H9 (cell line): Measurements from ENCODE around the gene PDZD4. TPM values are rescaled to one million over a fixed set of nuclear protein-coding genes. Genes with fewer than 3 reads are reported as not detected.

ENCODE experiments used
- DNase-seq: peaks from one replicate; pipeline ENCODE4 v3.0.0-alpha.2; 2017
- H2AFZ ChIP-seq: one replicate; pipeline ENCODE4 v1.6.1; 2013; ENCODE audit warnings: mild to moderate bottlenecking, low read length, control low read depth, moderate library complexity
- H2AK5ac ChIP-seq: 2 replicates; pipeline ENCODE4 v1.6.1; 2013; ENCODE audit warnings: low read length, control low read depth, mixed read lengths; ENCODE audit not compliant: insufficient read length
- H2BK120ac ChIP-seq: one replicate; pipeline ENCODE4 v1.6.1; 2013; ENCODE audit warnings: low read depth, mild to moderate bottlenecking, low read length, control low read depth, inconsistent platforms; ENCODE audit not compliant: poor library complexity, severe bottlenecking
- H2BK12ac ChIP-seq: 2 replicates; pipeline ENCODE4 v1.6.1; 2013; ENCODE audit warnings: low read length, control low read depth, mixed read lengths, low read depth; ENCODE audit not compliant: insufficient read length
- H2BK15ac ChIP-seq: 2 replicates; pipeline ENCODE4 v1.6.1; 2013; ENCODE audit warnings: low read depth, low read length, control low read depth
- H2BK20ac ChIP-seq: one replicate; pipeline ENCODE4 v1.6.1; 2013; ENCODE audit warnings: low read depth, mild to moderate bottlenecking, low read length, control low read depth, inconsistent platforms; ENCODE audit not compliant: poor library complexity, severe bottlenecking
- H2BK5ac ChIP-seq: 2 replicates; pipeline ENCODE4 v1.6.1; 2013; ENCODE audit warnings: low read length, control low read depth, mixed read lengths; ENCODE audit not compliant: insufficient read length
- H3K14ac ChIP-seq: 2 replicates; pipeline ENCODE4 v1.6.1; 2013; ENCODE audit warnings: low read length, control low read depth; ENCODE audit not compliant: insufficient read depth
- H3K18ac ChIP-seq: 2 replicates; pipeline ENCODE4 v1.6.1; 2013; ENCODE audit warnings: low read depth, mild to moderate bottlenecking, mixed read lengths, low read length, control low read depth; ENCODE audit not compliant: insufficient read length
- H3K23ac ChIP-seq: 2 replicates; pipeline ENCODE4 v1.6.1; 2013; ENCODE audit warnings: low read length, control low read depth, mixed read lengths, low read depth; ENCODE audit not compliant: insufficient read length
- H3K23me2 ChIP-seq: 2 replicates; pipeline ENCODE4 v1.6.1; 2013; ENCODE audit warnings: low read depth, mild to moderate bottlenecking, mixed read lengths, low read length, control low read depth; ENCODE audit not compliant: insufficient read length, poor library complexity, severe bottlenecking
- H3K27ac ChIP-seq: 2 replicates; pipeline ENCODE4 v1.5.1; 2013; ENCODE audit warnings: low read length, control low read depth, mixed read lengths, low read depth; ENCODE audit not compliant: insufficient read length
- H3K27me3 ChIP-seq: 2 replicates; pipeline ENCODE4 v1.6.1; 2013; ENCODE audit warnings: low read length, control low read depth, inconsistent platforms; ENCODE audit not compliant: insufficient read depth
- H3K4ac ChIP-seq: 2 replicates; pipeline ENCODE4 v1.6.1; 2013; ENCODE audit warnings: low read depth, mild to moderate bottlenecking, control low read depth, inconsistent platforms, low read length, moderate library complexity
- H3K4me1 ChIP-seq: 2 replicates; pipeline ENCODE4 v1.6.1; 2013; ENCODE audit warnings: low read length, control low read depth, inconsistent platforms; ENCODE audit not compliant: insufficient read depth
- H3K4me2 ChIP-seq: 2 replicates; pipeline ENCODE4 v1.6.1; 2013; ENCODE audit warnings: low read length, control low read depth, mixed read lengths; ENCODE audit not compliant: insufficient read length, insufficient read depth
- H3K56ac ChIP-seq: 2 replicates; pipeline ENCODE4 v1.6.1; 2013; ENCODE audit warnings: low read depth, mild to moderate bottlenecking, mixed read lengths, low read length, control low read depth; ENCODE audit not compliant: insufficient read length
- H3K79me1 ChIP-seq: 2 replicates; pipeline ENCODE4 v1.6.1; 2013; ENCODE audit warnings: low read depth, mild to moderate bottlenecking, moderate library complexity, low read length, control low read depth, inconsistent platforms; ENCODE audit not compliant: insufficient read depth, poor library complexity, severe bottlenecking
- H3K79me2 ChIP-seq: 2 replicates; pipeline ENCODE4 v1.6.1; 2013; ENCODE audit warnings: low read length, control low read depth, inconsistent platforms; ENCODE audit not compliant: insufficient read depth
- H3K9ac ChIP-seq: 2 replicates; pipeline ENCODE4 v1.6.1; 2013; ENCODE audit warnings: low read length, control low read depth, mixed read lengths; ENCODE audit not compliant: insufficient read length; ENCODE audit errors: extremely low read depth
- H3K9me3 ChIP-seq: one replicate; pipeline ENCODE4 v1.6.1; 2013; ENCODE audit warnings: low read depth, low read length, inconsistent platforms; ENCODE audit not compliant: control insufficient read depth
- H3T11ph ChIP-seq: one replicate; pipeline ENCODE4 v1.6.1; 2013; ENCODE audit warnings: mild to moderate bottlenecking, low read length, control low read depth, inconsistent platforms
- H4K20me1 ChIP-seq: one replicate; pipeline ENCODE4 v1.6.1; 2013; ENCODE audit not compliant: control insufficient read depth, insufficient read length, insufficient read depth
- H4K5ac ChIP-seq: 2 replicates; pipeline ENCODE4 v1.6.1; 2013; ENCODE audit warnings: low read depth, mild to moderate bottlenecking, mixed read lengths, low read length, control low read depth; ENCODE audit not compliant: insufficient read length
- H4K8ac ChIP-seq: replicated peaks from 2 replicates; pipeline ENCODE4 v1.6.1; 2013; ENCODE audit warnings: low read length, control low read depth, mixed read lengths, low read depth; ENCODE audit not compliant: insufficient read length
- H4K91ac ChIP-seq: 2 replicates; pipeline ENCODE4 v1.6.1; 2013; ENCODE audit warnings: low read depth, mild to moderate bottlenecking, moderate library complexity, mixed read lengths, low read length, control low read depth; ENCODE audit not compliant: insufficient read length
- H3K27ac Mint-ChIP-seq, 3 experiments: 2 replicates in 2 of 3; 3 replicates in 1 of 3; pipeline ENCODE4 v1.8.0; 2020 to 2021; ENCODE audit warnings: mixed read lengths in 3 of 3, mild to moderate bottlenecking in 1 of 3, moderate library complexity in 1 of 3
- H3K27me3 Mint-ChIP-seq: 2 replicates; pipeline ENCODE4 v1.8.0; 2021; ENCODE audit warnings: low read depth, mild to moderate bottlenecking, moderate library complexity, mixed read lengths
- H3K36me3 Mint-ChIP-seq, 3 experiments: 2 replicates in 2 of 3; 3 replicates in 1 of 3; pipeline ENCODE4 v1.8.0; 2020 to 2021; ENCODE audit warnings: low read depth in 3 of 3, mixed read lengths in 3 of 3; ENCODE audit not compliant: insufficient read depth in 1 of 3
- H3K4me1 Mint-ChIP-seq, 2 experiments: 2 replicates each; pipeline ENCODE4 v1.8.0; 2020; ENCODE audit warnings: mixed read lengths in 2 of 2
- H3K4me3 Mint-ChIP-seq, 2 experiments: 2 replicates in 1 of 2; 3 replicates in 1 of 2; pipeline ENCODE4 v1.8.0; 2020 to 2021; ENCODE audit warnings: mild to moderate bottlenecking in 2 of 2, mixed read lengths in 2 of 2, moderate library complexity in 1 of 2
- H3K9me3 Mint-ChIP-seq, 2 experiments: 2 replicates in 1 of 2; 3 replicates in 1 of 2; pipeline ENCODE4 v1.8.0; 2020; ENCODE audit warnings: mild to moderate bottlenecking in 2 of 2, mixed read lengths in 2 of 2, moderate library complexity in 1 of 2
- WGBS: extraction: QIAGEN DNeasy Blood & Tissue Kit; methylation state at CpG from one replicate; pipeline ENCODE4 v1.1.7; 2013; ENCODE audit warnings: missing lambda C conversion rate, low lambda C conversion rate, mixed read lengths; ENCODE audit not compliant: insufficient read length; ENCODE audit errors: extremely low coverage; 5-methylcytosine and 5-hydroxymethylcytosine counted together
- total RNA-seq: library from RNA; stranded (reverse); gene quantifications from 2 replicates; pipeline ENCODE4 v1.2.1, GENCODE V29; 2021
- TF ChIP-seq, protein P1 (sequence below): fragments of 200-600 bp; sonication (generic); conservative IDR thresholded peaks from 3 replicates; pipeline ENCODE4 v1.8.0; 2021; ENCODE audit warnings: antibody characterized with exemption, mild to moderate bottlenecking

PDZD4 gene
- total RNA-seq, 1 experiment from 2014 or later: 110 TPM

DNA sequence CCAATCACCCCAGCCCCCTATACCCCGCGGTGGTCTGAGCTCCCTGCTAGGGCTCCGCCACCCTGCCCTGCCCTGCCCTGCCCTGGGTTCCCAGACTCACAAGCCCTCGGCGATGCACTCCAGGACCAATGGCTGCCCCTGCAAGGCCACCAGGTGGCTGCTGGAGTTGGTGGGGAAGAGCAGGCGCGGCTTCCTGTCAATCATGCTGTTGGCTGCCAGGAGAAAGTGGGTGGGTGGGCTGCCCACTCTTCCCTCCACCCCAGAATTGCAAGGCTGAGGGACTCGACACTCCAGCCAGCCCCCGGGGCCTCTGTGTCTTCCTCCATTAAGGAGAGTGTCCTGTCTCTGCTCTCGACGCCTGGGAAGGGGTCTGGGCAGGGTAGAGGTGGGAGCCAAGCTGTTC is 39.9 kb upstream of the PDZD4 start:
- DNase-seq: no peak
- TF ChIP-seq, protein P1, sequence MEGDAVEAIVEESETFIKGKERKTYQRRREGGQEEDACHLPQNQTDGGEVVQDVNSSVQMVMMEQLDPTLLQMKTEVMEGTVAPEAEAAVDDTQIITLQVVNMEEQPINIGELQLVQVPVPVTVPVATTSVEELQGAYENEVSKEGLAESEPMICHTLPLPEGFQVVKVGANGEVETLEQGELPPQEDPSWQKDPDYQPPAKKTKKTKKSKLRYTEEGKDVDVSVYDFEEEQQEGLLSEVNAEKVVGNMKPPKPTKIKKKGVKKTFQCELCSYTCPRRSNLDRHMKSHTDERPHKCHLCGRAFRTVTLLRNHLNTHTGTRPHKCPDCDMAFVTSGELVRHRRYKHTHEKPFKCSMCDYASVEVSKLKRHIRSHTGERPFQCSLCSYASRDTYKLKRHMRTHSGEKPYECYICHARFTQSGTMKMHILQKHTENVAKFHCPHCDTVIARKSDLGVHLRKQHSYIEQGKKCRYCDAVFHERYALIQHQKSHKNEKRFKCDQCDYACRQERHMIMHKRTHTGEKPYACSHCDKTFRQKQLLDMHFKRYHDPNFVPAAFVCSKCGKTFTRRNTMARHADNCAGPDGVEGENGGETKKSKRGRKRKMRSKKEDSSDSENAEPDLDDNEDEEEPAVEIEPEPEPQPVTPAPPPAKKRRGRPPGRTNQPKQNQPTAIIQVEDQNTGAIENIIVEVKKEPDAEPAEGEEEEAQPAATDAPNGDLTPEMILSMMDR: no peak
- no peak overlapping the region for H4K91ac ChIP-seq
- H3K79me2 ChIP-seq: no peaks in the 10 kb centered on the region
- H4K8ac ChIP-seq: no peak overlapping the region
- no peaks in the 10 kb centered on the region for H3K23me2 ChIP-seq
- no peak overlapping the region for H2BK20ac ChIP-seq
- H3K14ac ChIP-seq: no peak overlapping the region
- no peak overlapping the region for H3K23ac ChIP-seq
- H2BK120ac ChIP-seq: no peak overlapping the region
- no peaks in the 10 kb centered on the region for H3K79me1 ChIP-seq
- H2BK5ac ChIP-seq: no peak overlapping the region
- Mint-ChIP-seq H3K4me3 (no peak overlapping the region; a peak in 1 of 5 replicates), H3K4me1 (peaks cover 2 to 26% of the 10 kb centered on the region in 2 experiments; a peak in 3 of 4 replicates), H3K27me3 (no peaks in the 10 kb centered on the region; the same call in none of the 2 replicates), H3K9me3 (peaks cover 70 to 90% of the 10 kb centered on the region in 2 experiments), H3K27ac (no peak overlapping the region; a peak in 1 of 7 replicates), H3K36me3 (peaks cover 12 to 39% (median 24%) of the 10 kb centered on the region in 3 experiments)
- no peaks in the 10 kb centered on the region for H3K27me3 ChIP-seq
- H3T11ph ChIP-seq: no peak overlapping the region
- no peak overlapping the region for H2AK5ac ChIP-seq
- WGBS: no CpG with 5 or more reads among the region's 11 CpGs
- no peaks in the 10 kb centered on the region for H3K4me1 ChIP-seq
- H2AFZ ChIP-seq: no peak overlapping the region
- H3K4ac ChIP-seq: no peak overlapping the region
- no peak overlapping the region for H3K56ac ChIP-seq
- no peak overlapping the region for H3K4me2 ChIP-seq
- no peak overlapping the region for H3K27ac ChIP-seq
- no peak overlapping the region for H3K18ac ChIP-seq
- peaks cover 12% of the 10 kb centered on the region for H3K9me3 ChIP-seq
- H4K20me1 ChIP-seq: no peaks in the 10 kb centered on the region
- H2BK15ac ChIP-seq: no peak overlapping the region
- H3K9ac ChIP-seq: no peak overlapping the region
- H4K5ac ChIP-seq: no peak overlapping the region
- no peak overlapping the region for H2BK12ac ChIP-seq
